ENCODE measurements around the gene C6orf89.

C6orf89 gene

DNA sequence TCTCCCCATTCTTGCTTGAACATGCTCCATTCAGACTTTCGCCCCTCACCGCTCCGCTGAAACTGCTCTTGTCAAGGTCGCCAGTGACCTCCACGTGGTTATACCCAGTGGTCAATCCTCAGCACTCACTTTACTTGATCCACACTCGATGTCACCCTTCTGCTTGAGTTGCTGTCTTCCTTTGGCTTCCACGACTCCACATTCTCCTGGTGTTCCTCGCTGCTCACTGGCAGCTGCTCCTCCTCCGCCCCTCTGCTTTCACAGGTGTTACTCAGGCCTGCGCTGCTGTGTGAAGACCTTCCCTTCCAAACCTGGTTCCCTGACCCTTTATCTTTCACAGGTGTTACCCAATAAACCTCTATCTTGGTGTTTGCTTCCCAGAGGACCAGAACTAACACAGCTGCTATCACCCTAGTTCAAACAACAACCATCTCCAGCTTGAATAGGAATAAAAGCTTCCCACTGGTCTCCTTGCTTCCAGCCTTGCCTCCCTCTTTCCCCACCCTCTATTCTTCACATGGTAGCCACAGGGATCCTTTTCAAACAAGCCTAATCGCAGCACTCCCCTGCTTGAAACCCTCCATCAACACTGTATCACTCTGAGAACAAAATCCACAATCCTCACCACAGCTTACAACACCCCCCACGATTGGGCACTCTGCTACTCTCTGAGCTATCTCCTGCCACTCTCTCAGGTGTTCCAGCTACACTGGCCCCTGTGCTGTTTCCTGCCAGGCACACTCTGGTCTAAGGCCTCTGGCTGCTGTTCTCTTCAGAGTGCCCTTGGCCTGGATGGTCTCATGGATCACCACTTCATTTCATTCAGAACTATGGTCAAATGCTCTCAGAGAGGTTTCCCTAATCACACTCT is 21.8 kb upstream of the C6orf89 start:
- DNase-seq (ENCODE audit: low spot score) = no peak
- TF ChIP-seq, protein P1, sequence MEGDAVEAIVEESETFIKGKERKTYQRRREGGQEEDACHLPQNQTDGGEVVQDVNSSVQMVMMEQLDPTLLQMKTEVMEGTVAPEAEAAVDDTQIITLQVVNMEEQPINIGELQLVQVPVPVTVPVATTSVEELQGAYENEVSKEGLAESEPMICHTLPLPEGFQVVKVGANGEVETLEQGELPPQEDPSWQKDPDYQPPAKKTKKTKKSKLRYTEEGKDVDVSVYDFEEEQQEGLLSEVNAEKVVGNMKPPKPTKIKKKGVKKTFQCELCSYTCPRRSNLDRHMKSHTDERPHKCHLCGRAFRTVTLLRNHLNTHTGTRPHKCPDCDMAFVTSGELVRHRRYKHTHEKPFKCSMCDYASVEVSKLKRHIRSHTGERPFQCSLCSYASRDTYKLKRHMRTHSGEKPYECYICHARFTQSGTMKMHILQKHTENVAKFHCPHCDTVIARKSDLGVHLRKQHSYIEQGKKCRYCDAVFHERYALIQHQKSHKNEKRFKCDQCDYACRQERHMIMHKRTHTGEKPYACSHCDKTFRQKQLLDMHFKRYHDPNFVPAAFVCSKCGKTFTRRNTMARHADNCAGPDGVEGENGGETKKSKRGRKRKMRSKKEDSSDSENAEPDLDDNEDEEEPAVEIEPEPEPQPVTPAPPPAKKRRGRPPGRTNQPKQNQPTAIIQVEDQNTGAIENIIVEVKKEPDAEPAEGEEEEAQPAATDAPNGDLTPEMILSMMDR (IDR thresholded peaks at IDR 0.05; ENCODE audit: extremely low read depth, missing control alignments) = no peak

DNA sequence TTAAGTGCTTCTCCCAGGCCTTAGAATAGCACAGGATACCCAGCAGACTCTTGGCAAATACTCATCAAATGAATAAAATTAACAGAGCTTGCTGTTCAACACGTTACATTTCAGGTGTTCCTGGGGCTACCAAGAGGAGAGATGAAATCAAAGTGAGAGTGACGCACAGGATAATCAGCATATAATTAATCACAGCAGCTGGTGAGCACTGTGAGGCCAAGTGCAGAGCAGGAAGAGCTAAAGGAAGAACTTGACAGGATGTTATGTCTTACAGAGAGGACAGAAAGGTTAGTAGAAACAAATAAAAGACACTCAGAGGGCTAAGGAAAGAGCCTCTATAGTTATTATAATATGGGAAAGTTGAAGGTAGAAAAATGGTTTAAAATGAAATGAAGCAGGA is 19.9 kb upstream of the C6orf89 start:
- TF ChIP-seq, protein P1 (IDR thresholded peaks at IDR 0.05; ENCODE audit: extremely low read depth, missing control alignments) = no peak
- DNase-seq (ENCODE audit: low spot score) = no peak

DNA sequence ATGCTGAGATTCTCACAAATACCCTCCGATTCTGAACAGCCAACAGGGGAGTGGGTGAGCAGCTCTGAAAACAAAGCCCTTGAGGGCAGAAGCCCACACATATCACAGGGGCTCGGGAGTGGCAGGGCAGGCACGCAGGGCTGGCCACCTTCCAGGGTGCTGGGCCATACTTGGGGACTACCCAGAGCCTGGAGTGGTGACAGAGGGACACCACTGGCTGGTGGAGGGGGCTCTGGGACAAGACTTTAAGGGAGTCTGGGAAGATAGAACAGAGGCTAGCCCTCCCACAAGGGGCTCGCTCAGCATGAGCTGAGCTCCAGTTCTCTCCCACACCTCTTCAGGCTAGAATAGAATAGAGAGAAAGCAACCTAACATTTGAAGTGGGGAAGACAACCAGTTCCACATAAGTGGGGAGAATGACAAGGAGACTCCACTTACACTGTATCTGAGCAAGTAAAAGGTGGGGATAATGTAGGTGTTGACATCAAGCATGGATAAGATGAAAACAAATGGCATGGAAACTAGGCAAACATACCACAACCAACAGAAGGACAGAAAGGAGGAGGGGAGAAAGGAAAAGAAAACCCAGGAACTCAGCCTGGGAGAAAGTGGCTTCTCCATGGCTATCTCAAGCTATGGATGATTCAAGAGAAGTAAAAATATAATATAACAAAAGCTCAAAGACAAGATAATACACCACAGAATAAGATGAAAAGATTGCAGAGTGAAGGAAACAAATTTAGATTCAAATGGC is 18.1 kb upstream of the C6orf89 start:
- TF ChIP-seq, protein P1 (IDR thresholded peaks at IDR 0.05; ENCODE audit: extremely low read depth, missing control alignments) = no peak
- no peak for DNase-seq (ENCODE audit: low spot score)

DNA sequence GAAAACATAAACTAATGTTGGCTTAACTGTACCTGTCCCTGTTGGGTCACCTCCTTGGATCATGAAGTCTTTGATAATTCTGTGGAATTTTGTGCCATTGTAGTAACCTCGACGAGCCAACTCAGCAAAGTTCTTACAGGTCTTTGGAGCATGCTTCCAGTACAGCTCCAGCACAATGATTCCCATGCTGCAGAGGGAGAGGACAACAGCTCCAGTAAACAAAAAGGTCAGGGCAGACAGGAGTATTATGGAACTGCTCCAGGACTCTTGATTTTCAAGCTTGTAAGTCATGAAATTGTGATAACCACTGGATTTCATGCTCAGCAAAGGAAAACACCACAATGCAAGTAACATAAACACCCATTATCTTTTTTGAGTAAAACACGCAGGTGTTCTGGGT is 14.1 kb upstream of the C6orf89 start:
- DNase-seq (ENCODE audit: low spot score) = no peak
- TF ChIP-seq, protein P1 (IDR thresholded peaks at IDR 0.05; ENCODE audit: extremely low read depth, missing control alignments) = no peak

GRCh38 chr6:36873115-36873514 is 12.6 kb upstream of the C6orf89 start:
- TF ChIP-seq, protein P1 (IDR thresholded peaks at IDR 0.05; ENCODE audit: extremely low read depth, missing control alignments) = no peak
- no peak for DNase-seq (ENCODE audit: low spot score)

DNA sequence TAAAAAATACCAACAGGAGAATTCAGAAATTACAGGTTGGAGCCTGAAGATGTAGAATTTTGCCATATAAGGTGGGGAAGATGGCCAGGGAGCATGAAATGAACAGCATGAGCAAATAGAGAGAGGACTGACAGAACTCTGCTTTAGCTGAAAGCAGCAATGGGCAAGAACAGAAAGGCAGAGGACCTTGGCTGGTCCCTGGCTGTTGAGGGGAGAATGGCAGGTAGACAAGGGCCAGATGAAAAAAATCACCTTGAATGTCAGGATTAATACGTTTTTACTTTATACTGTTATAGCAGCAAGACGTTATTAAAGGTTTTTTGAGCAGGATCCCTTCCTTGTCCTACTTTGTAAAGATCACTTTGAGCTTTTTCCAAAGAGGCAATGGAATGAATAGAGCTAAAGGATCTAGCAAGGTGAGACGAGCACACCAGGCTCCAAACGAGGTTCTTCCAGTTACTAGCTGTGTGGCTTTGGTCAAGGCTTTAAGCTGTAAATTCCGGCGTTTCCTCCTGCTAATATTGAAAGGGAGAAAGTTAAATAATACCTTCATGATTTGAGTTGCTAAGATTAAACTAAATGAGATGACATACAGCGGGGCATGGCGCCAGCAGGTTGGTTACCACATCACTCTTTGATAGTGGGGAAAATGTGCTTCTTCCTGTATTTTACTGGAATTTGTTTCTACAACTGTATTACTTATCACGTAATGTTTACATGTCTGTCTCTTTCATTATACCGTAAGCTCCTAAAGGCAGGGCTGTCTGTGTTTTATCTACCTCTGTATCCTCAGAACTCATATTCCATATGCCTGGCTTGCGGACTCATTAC is 11.9 kb upstream of the C6orf89 start:
- TF ChIP-seq, protein P1 (IDR thresholded peaks at IDR 0.05; ENCODE audit: extremely low read depth, missing control alignments) = no peak
- DNase-seq (ENCODE audit: low spot score) = peak; percentile 35
